H1 (cell line): ENCODE measurements around the gene GNAI2. TPM values are rescaled to one million over a fixed set of nuclear protein-coding genes. Genes with fewer than 3 reads are reported as not detected.

Experiments used
- CTCF ChIA-PET: fragments of 300-600 bp; sonication (Branson Sonifier 250); formaldehyde crosslinking; loops from one replicate; lab custom pipeline; 2021; ENCODE audit not compliant: partially characterized antibody; lab: Charles Lee
- POLR2A ChIA-PET: fragments of 300-600 bp; sonication (Branson Sonifier 250); formaldehyde crosslinking; loops from one replicate; lab custom pipeline; 2021; ENCODE audit warnings: inconsistent platforms; ENCODE audit not compliant: partially characterized antibody; lab: Charles Lee
- DNase-seq, 2 experiments: peaks; one replicate each; pipeline versions ENCODE4 v3.0.0 to v3.0.0-alpha.2; 2010 to 2022; ENCODE audit warnings: low spot score in 2 of 2, low read depth in 1 of 2, mixed read lengths in 1 of 2
- FAIRE-seq: peaks from 2 replicates; lab custom pipeline; 2011; peaks lifted over from hg19 to GRCh38; lab: Jason Lieb, UNC
- H2AFZ ChIP-seq: 2 replicates; pipeline ENCODE4 v1.8.1; 2012; ENCODE audit warnings: low read length, inconsistent platforms
- H2AK5ac ChIP-seq: 2 replicates; pipeline ENCODE4 v1.6.1; 2013; ENCODE audit warnings: low read depth, low read length
- H2BK120ac ChIP-seq: replicated peaks from 2 replicates; pipeline ENCODE3; 2013; ENCODE audit warnings: low read depth, low read length, inconsistent platforms
- H2BK12ac ChIP-seq: 2 replicates; pipeline ENCODE4 v1.6.1; 2013; ENCODE audit warnings: low read depth, low read length
- H2BK15ac ChIP-seq: 2 replicates; pipeline ENCODE4 v1.6.1; 2013; ENCODE audit warnings: low read length
- H2BK20ac ChIP-seq: 2 replicates; pipeline ENCODE4 v1.6.1; 2013; ENCODE audit warnings: low read length
- H2BK5ac ChIP-seq: 2 replicates; pipeline ENCODE4 v1.6.1; 2013; ENCODE audit warnings: low read depth, low read length
- H3K14ac ChIP-seq: 2 replicates; pipeline ENCODE4 v1.6.1; 2013; ENCODE audit warnings: inconsistent platforms; ENCODE audit not compliant: insufficient read length
- H3K18ac ChIP-seq: 2 replicates; pipeline ENCODE4 v1.6.1; 2013; ENCODE audit warnings: low read length; ENCODE audit errors: extremely low read depth
- H3K23ac ChIP-seq: 2 replicates; pipeline ENCODE4 v1.6.1; 2013; ENCODE audit warnings: inconsistent platforms; ENCODE audit not compliant: insufficient read length
- H3K23me2 ChIP-seq: 2 replicates; pipeline ENCODE4 v1.6.1; 2013; ENCODE audit warnings: low read depth, low read length
- H3K27ac ChIP-seq: 2 replicates; pipeline ENCODE4 v1.6.1; 2011; ENCODE audit warnings: low read depth, low read length, inconsistent platforms
- H3K27me3 ChIP-seq, 4 experiments: replicated peaks in 1 of 4; 1 replicate in 1 of 4; 2 replicates in 3 of 4; pipeline versions ENCODE4 v1.6.1 to v1.8.1; 2011 to 2013; ENCODE audit warnings: low read length in 3 of 4, mild to moderate bottlenecking in 3 of 4, inconsistent platforms in 2 of 4, mixed read lengths in 2 of 4, moderate library complexity in 1 of 4; ENCODE audit not compliant: control insufficient read depth in 3 of 4, insufficient read depth in 3 of 4; ENCODE audit errors: extremely low read depth in 1 of 4
- H3K36me3 ChIP-seq, 4 experiments: 2 replicates each; pipeline versions ENCODE4 v1.6.1 to v1.8.1; 2011 to 2013; ENCODE audit warnings: mild to moderate bottlenecking in 4 of 4, low read length in 3 of 4, moderate library complexity in 2 of 4, control low read depth in 1 of 4, inconsistent platforms in 1 of 4; ENCODE audit not compliant: insufficient read depth in 4 of 4, control insufficient read depth in 2 of 4
- H3K4ac ChIP-seq: replicated peaks from 2 replicates; pipeline ENCODE3; 2013; ENCODE audit warnings: low read length, low read depth, mixed read lengths, inconsistent platforms; ENCODE audit not compliant: insufficient read length
- H3K4me1 ChIP-seq, 4 experiments: replicated peaks in 1 of 4; 1 replicate in 1 of 4; 2 replicates in 3 of 4; pipeline versions ENCODE4 v1.6.1 to v1.8.1; 2011 to 2013; ENCODE audit warnings: low read length in 3 of 4, inconsistent platforms in 2 of 4, mixed read lengths in 1 of 4; ENCODE audit not compliant: insufficient read depth in 4 of 4, control insufficient read depth in 3 of 4
- H3K4me2 ChIP-seq, 2 experiments: 2 replicates each; pipeline versions ENCODE4 v1.6.1 to v1.8.1; 2011 to 2013; ENCODE audit warnings: low read depth in 2 of 2, low read length in 2 of 2, control low read depth in 1 of 2, inconsistent platforms in 1 of 2, mild to moderate bottlenecking in 1 of 2; ENCODE audit not compliant: insufficient read depth in 1 of 2
- H3K4me3 ChIP-seq, 4 experiments: fragments of 200-600, 300-600 bp in 1 of 4; sonication (generic), shearing (Covaris generic), sonication (Bioruptor Twin) in 1 of 4; 2 replicates each; pipeline versions ENCODE4 v1.5.1 to v1.8.1; 2011 to 2016; ENCODE audit warnings: low read length in 4 of 4, low read depth in 3 of 4, control low read depth in 2 of 4, inconsistent platforms in 2 of 4, mild to moderate bottlenecking in 2 of 4, mixed read lengths in 1 of 4, moderate library complexity in 1 of 4; ENCODE audit not compliant: insufficient read depth in 2 of 4; ENCODE audit errors: extremely low read depth in 1 of 4
- H3K56ac ChIP-seq: replicated peaks from 2 replicates; pipeline ENCODE3; 2013; ENCODE audit warnings: low read depth, mild to moderate bottlenecking, mixed read lengths, low read length, inconsistent platforms; ENCODE audit not compliant: insufficient read length
- H3K79me1 ChIP-seq: 2 replicates; pipeline ENCODE4 v1.6.1; 2013; ENCODE audit warnings: low read depth, low read length, control low read depth
- H3K79me2 ChIP-seq, 2 experiments: 2 replicates each; pipeline versions ENCODE4 v1.6.1 to v1.8.1; 2012 to 2013; ENCODE audit warnings: low read length in 2 of 2, mild to moderate bottlenecking in 2 of 2, inconsistent platforms in 1 of 2; ENCODE audit not compliant: insufficient read depth in 2 of 2, control insufficient read depth in 1 of 2
- H3K9ac ChIP-seq, 4 experiments: replicated peaks in 1 of 4; 1 replicate in 1 of 4; 2 replicates in 3 of 4; pipeline versions ENCODE4 v1.6.1 to v1.8.1; 2011 to 2013; ENCODE audit warnings: low read depth in 3 of 4, low read length in 3 of 4, control low read depth in 2 of 4, mild to moderate bottlenecking in 2 of 4, moderate library complexity in 2 of 4, inconsistent platforms in 1 of 4; ENCODE audit errors: extremely low read depth in 1 of 4
- H3K9me3 ChIP-seq, 2 experiments: 2 replicates each; pipeline versions ENCODE4 v1.6.1 to v1.8.1; 2012 to 2013; ENCODE audit warnings: mild to moderate bottlenecking in 2 of 2, moderate library complexity in 2 of 2, control low read depth in 1 of 2, inconsistent platforms in 1 of 2, low read depth in 1 of 2, low read length in 1 of 2, mixed read lengths in 1 of 2; ENCODE audit not compliant: insufficient read depth in 2 of 2
- H4K20me1 ChIP-seq, 2 experiments: replicated peaks in 1 of 2; 2 replicates each; pipeline versions ENCODE3 to v1.8.1; 2011 to 2013; ENCODE audit warnings: inconsistent platforms in 2 of 2, low read length in 2 of 2, mild to moderate bottlenecking in 1 of 2; ENCODE audit not compliant: insufficient read depth in 2 of 2, control insufficient read depth in 1 of 2
- H4K5ac ChIP-seq: 2 replicates; pipeline ENCODE4 v1.6.1; 2013; ENCODE audit warnings: low read length, low read depth, mixed read lengths, inconsistent platforms; ENCODE audit not compliant: insufficient read length
- H4K8ac ChIP-seq: 2 replicates; pipeline ENCODE4 v1.8.0; 2013; ENCODE audit warnings: mild to moderate bottlenecking, moderate library complexity, low read length, inconsistent platforms; ENCODE audit not compliant: insufficient read depth; ENCODE audit errors: extremely low read depth
- H4K91ac ChIP-seq: replicated peaks from 2 replicates; pipeline ENCODE3; 2013; ENCODE audit warnings: low read length, mixed read lengths, inconsistent platforms; ENCODE audit not compliant: insufficient read length
- CHD1 ChIP-seq: IDR thresholded peaks from 2 replicates; pipeline ENCODE4 v1.6.1; 2012; ENCODE audit warnings: low read depth, low read length, improper control_type of control experiment
- POU5F1 ChIP-seq: IDR thresholded peaks from 2 replicates; pipeline ENCODE4 v1.6.1; 2011; ENCODE audit warnings: low read depth, mild to moderate bottlenecking, low read length, moderate library complexity
- RNF2 ChIP-seq: fragments of 200-900, 300-1000 bp; sonication (generic); IDR thresholded peaks from 2 replicates; pipeline ENCODE4 v1.7.1; 2016; ENCODE audit warnings: borderline replicate concordance, low read depth, mild to moderate bottlenecking, antibody characterized with exemption, low read length; ENCODE audit not compliant: poor library complexity, severe bottlenecking; ENCODE audit errors: missing control alignments
- SIN3A ChIP-seq, 2 experiments: IDR thresholded peaks in 1 of 2; conservative IDR thresholded peaks in 1 of 2; 2 replicates each; pipeline ENCODE4 v1.6.1; 2011 to 2012; ENCODE audit warnings: low read length in 2 of 2, improper control_type of control experiment in 1 of 2, low read depth in 1 of 2, mild to moderate bottlenecking in 1 of 2
- SRF ChIP-seq: IDR thresholded peaks from 2 replicates; pipeline ENCODE4 v1.6.1; 2011; ENCODE audit warnings: mild to moderate bottlenecking, low read depth, low read length, moderate library complexity
- WGBS, 2 experiments: shearing (Covaris generic) in 1 of 2; methylation state at CpG; one replicate each; pipeline versions ENCODE4 v1.1.6 to v1.1.7; 2013 to 2015; ENCODE audit warnings: low lambda C conversion rate in 2 of 2, mixed read lengths in 2 of 2, inconsistent platforms in 1 of 2, low coverage in 1 of 2, missing lambda C conversion rate in 1 of 2; ENCODE audit not compliant: insufficient replicate concordance in 2 of 2, insufficient coverage in 1 of 2, insufficient read length in 1 of 2; ENCODE audit errors: extremely low coverage in 1 of 2, missing lambda C conversion rate in 1 of 2; 5-methylcytosine and 5-hydroxymethylcytosine counted together
- polyA plus RNA-seq, 7 experiments: library from polyadenylated mRNA; depleted of rRNA in 3 of 7; stranded (reverse) in 5 of 7; unstranded in 2 of 7; fragments of >200 nt in 5 of 7; fragments of 200-250 nt in 2 of 7; gene quantifications; 1 replicate in 5 of 7; 2 replicates in 1 of 7; 4 replicates in 1 of 7; pipeline versions ENCODE4 v1.2.1 to v1.2.3, GENCODE V29; 2011 to 2013; ENCODE audit warnings: missing spikeins in 2 of 7, mixed read lengths in 2 of 7
- total RNA-seq: library from RNA; stranded (reverse); fragmentation: NEBNext Ultra II Directional; extraction: Animal tissue kit (Norgen Biotek cat#: 25700); gene quantifications from 2 replicates; pipeline ENCODE4 v1.2.1, GENCODE V29; 2021
- TF ChIP-seq, protein P1 (sequence below): IDR thresholded peaks from 2 replicates; pipeline ENCODE4 v1.6.1; 2012; ENCODE audit warnings: inconsistent platforms

GNAI2 gene
- total and polyA plus RNA-seq, 2 of the 8 experiments (the other 6 are each of a cell fraction or from before 2014, with no cell fraction given), result 168 to 539 TPM

DNA sequence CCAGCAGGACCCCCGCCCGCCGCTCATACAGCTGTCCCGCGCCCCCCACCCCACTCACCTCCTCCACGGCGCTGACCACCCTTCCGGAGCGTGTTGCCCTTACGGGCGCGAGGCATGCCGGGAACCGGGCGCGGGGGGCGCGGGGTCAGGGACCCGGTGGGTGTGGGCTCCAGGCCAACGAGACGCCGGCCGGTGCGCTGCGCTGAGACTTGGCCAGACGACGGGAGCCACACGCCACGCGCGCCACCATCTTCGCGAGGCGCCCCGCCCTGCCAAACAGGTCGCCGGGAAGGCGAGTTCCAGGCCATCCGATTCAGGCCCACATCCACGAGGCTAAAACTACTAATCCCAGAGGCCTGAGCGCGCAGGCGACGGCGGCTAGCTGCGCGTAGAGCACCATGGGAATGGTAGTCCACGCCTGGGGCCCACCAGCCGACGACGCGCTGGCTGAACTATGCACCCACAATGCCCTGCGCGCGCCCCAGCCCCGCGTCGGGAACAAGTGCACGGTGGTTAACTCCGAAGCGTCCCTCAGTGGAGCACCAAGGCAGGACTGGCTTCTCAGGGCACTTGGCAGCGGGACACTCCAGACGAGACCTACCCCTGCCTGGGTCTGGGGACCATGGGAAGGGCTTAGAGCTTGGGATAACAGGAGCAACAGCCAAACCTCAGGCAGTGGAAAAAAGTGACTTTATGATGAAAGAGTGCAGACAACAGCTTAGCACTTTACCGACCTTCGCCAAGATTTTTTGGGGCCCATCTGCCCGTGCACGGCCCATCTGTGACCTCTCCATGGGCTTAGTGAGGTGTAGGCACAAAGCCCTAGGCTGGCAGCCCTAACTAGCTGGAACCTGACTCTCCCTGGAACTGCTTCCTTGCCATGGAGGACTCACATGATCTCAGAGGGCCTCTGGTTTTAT, 56.4 kb downstream of the GNAI2 start, which contains the start of gene IFRD2:
TSS of gene IFRD2 (minus strand) at position 271 of the 920 bp plus-strand sequence. CDS start at position 116, 155 bp downstream.
- Histone ChIP-seq H2BK5ac (peak within 1 kb of the TSS; percentile 67; the same call in 1 of the 2 replicates), H2BK20ac (0 out of 2 replicates have a peak within 1 kb of the TSS, but pooled peaks have one; percentile 61), H3K36me3 (peaks cover 16 to 27% (median 22%) of the 10 kb centered on the region in 4 experiments), H4K5ac (peak within 1 kb of the TSS; percentile 44), H2BK12ac (no peak within 1 kb of the TSS), H3K14ac (no peak within 1 kb of the TSS), H3K27ac (peak within 1 kb of the TSS; percentile 37; the same call in 1 of the 2 replicates), H4K8ac (peak within 1 kb of the TSS; percentile 54; the same call in 1 of the 2 replicates), H3K56ac (peak within 1 kb of the TSS; percentile 37), H3K9ac (peak within 1 kb of the TSS in 3 of 4 experiments; percentile 69 to 78 (median 76); a peak in 6 of 7 replicates), H2AK5ac (peak within 1 kb of the TSS; percentile 71; the same call in 1 of the 2 replicates), H3K23ac (no peak within 1 kb of the TSS), H2BK120ac (no peak within 1 kb of the TSS), H3K4ac (peak within 1 kb of the TSS; percentile 88), H3K23me2 (peaks cover 10% of the 10 kb centered on the region), H3K4me3 (peak within 1 kb of the TSS; percentile 62 to 95 (median 94)), H3K79me1 (peaks cover 8% of the 10 kb centered on the region; the same call in 1 of the 2 replicates), H3K9me3 (no peaks in the 10 kb centered on the region), H3K79me2 (peaks cover 0 to 15% of the 10 kb centered on the region in 2 experiments; a peak in 3 of 4 replicates), H2BK15ac (peak within 1 kb of the TSS; percentile 92; the same call in 1 of the 2 replicates), H4K91ac (peak within 1 kb of the TSS; percentile 75), H3K18ac (peak within 1 kb of the TSS; percentile 51; the same call in 1 of the 2 replicates), H4K20me1 (peaks cover 0 to 7% of the 10 kb centered on the region in 2 experiments), H3K27me3 (no peaks in the 10 kb centered on the region; a peak in 1 of 7 replicates), H3K4me2 (peak within 1 kb of the TSS; percentile 93 to 95), H2AFZ (0 out of 2 replicates have a peak within 1 kb of the TSS, but pooled peaks have one; percentile 61), H3K4me1 (peaks cover 0 to 7% (median 5%) of the 10 kb centered on the region in 4 experiments; a peak in 4 of 7 replicates)
- DNase-seq, result peak; percentile 91 to 94
- FAIRE-seq, result peak; percentile 91
- CTCF ChIA-PET, result interaction anchor here (0.5 to 4.3 kb wide), 14 partner anchors 8 to 98 kb away, joined by 3 to 17 read pairs (median 4); partner anchors contain the start of genes HYAL1, HYAL2, LSMEM2 and SEMA3B
- WGBS, 2 experiments, result 9% methylated on average over 48 of the region's 67 CpGs; no CpG with 5 or more reads in 1 of the 2 experiments
- POLR2A ChIA-PET, result interaction anchor here (0.7 to 6.8 kb wide), 16 partner anchors 10 to 89 kb away, joined by 3 to 122 read pairs (median 4); partner anchors contain the start of genes HYAL1, HYAL2, LSMEM2 and TUSC2
- TF ChIP-seq POU5F1 (no peak), CHD1 (no peak), SRF (no peak; the same call in 1 of the 2 replicates), RNF2 (no peak), SIN3A (conservative IDR thresholded peaks at IDR 0.05 in 1 of 2, IDR thresholded peaks at IDR 0.05 in 1 of 2; ENCODE audit: low read depth in 1 of 2, low read length in 2 of 2) (peak; percentile 89 to 97; a peak in 2 of 4 replicates)
- TF ChIP-seq, protein P1, sequence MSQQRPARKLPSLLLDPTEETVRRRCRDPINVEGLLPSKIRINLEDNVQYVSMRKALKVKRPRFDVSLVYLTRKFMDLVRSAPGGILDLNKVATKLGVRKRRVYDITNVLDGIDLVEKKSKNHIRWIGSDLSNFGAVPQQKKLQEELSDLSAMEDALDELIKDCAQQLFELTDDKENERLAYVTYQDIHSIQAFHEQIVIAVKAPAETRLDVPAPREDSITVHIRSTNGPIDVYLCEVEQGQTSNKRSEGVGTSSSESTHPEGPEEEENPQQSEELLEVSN, result no peak
